Measurements from ENCODE around the gene ZFP57.

- no peak for TF ChIP-seq CTCF (optimal IDR thresholded peaks at IDR 0.05 in 1 of 3, IDR thresholded peaks at IDR 0.05 in 1 of 3, conservative IDR thresholded peaks at IDR 0.05 in 1 of 3; ENCODE audit: extremely low read depth in 1 of 3, insufficient read depth in 2 of 3, low read length in 3 of 3)
- TF ChIP-seq EZH2 (IDR thresholded peaks at IDR 0.05; ENCODE audit: low read length): no peak
Observed at GRCh38 chr6:29694637-29695036, 13.7 kb upstream of the ZFP57 start.
